Stimulated activated CD8-positive, alpha-beta memory T cell treated with anti-CD3 and anti-CD28 coated beads, Interleukin-12 subunit alpha, Interleukin-12 subunit beta, amount 100 ng/mL, for 4 hours (primary cell): Measurements from ENCODE around the gene PLXNA3.

Experiments used
- DNase-seq: peaks from one replicate; pipeline ENCODE4 v3.0.0-alpha.2; 2020; ENCODE audit warnings: low read depth

Gene PLXNA3

DNA sequence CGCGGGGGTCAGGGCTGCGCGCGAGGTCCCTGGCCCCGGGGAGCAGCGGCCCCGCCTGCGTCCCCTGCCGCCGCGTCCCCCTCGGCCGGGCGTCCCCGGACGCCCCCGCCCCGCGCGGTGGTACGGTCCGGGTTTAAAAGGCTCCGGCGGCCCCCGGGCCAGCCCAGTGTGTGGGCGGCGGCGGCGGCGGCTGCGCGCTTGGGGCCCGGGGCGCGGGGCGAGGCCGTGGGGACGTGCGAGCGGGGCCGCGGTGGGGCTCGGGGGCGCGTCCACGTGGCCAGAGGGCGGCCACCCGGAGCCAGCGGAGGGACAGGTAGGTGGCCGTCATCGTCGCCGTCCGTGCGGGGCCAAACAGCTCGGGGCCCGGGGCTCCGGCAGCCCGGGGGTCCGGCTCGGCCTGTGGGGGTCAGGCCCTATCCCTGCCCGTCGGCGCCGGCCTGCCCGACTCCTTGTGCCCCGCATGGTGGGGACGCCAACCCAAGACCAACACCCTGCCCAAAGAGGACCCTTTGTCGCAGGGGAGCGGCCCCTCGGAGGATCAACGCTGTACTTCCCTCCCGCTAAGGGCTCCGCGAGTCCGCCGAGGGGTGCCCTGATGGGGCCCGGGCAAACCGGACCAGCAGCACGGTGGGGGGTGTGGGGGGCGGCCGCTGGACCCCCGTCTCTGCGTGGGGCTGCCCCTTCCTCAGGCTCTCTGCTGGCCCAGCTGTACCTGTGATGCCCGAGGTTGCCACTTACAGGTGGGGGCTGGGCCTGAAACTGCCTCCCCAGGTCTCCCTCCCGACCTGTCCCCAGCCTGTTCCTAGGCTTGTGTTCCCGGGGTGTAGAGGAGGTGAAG, at the start of gene PLXNA3:
Gene PLXNA3, plus strand, starts transcription at position 166 of the 838 bp plus-strand sequence. CDS start 1,903 bp downstream, outside the sequence.
- peak; percentile 48 for DNase-seq

DNA sequence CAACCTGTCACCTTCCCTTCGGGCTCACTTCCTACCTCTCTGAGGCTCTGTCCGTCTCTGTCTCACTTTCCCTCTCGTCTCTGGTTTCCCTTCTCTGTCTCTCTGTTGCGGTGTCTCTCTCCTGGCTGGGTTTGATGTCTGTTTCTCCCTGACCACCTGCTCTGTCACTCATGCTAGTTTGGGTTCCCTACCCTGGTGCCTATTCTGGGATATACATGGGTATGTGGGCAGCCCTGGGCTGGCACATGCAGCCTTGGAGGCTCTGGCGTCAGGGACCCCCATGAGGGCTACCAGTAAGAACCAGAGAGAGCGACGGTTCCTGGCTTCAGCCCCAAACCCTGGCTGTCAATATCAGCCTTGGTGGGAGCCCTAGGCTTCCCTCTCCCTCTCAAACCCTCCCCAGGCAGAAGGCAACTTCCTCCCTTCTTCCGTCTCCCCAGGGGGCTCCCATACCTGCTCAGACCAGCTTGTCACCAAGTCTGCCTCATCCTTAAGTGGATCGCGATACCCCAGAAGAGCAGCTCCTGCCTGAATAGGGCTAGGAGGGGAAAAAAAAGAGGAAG, 49.3 kb upstream of the PLXNA3 start:
- DNase-seq, result no peak

DNA sequence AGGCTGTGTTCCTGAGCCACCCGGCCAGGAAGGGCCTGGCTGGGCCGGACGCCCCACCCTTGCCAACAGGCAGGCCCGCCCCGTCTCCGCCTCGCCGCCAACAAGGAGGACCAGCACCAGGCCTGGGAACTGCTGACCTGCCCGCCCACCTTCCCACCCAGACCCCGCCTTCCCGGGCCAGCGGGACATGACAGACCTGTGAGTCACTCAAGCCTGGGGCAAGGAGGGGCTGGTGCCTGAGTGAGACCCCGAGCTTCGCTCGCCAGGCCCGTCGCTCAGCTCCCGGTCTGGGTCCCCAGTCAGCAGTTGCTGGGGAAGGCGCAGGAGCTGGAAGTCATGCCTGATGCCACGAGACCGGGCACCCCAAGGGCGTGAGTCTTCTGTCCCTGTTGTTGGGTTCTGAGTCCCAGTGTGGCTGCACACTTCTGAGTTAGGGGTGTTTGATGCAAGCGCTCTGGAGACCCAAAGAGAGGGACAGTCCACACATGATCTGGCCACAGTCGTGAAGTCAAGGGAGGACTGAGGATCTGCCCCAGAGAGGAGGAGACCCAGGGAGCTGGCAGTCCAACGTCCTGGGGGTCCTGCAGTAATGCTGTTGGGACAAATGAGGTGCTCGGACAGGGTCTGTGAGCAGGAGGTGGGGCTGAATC, 48.7 kb upstream of the PLXNA3 start, which contains the start of gene DNASE1L1:
Gene DNASE1L1, minus strand, starts transcription at position 33 of the 650 bp plus-strand sequence. CDS start 3,686 bp downstream, outside the sequence.
- DNase-seq, result no peak

DNA sequence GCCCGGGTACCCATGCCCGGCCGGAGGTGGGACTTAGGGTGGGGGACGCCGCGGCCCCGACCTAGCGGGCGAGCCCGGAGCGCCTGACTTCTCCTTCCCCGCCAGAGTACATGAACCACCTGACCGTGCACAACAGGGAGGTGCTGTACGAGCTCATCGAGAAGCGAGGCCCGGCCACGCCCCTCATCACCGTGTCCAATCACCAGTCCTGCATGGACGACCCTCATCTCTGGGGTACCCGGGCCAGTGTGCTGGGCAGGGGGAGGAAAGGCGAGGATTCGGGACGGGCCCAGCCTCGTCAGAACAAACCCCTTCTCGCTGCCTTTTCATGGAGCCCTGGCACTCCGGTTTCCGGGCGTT, 46.1 kb upstream of the PLXNA3 start:
- no peak for DNase-seq

GRCh38 chrX:154412468-154412867, 45.6 kb upstream of the PLXNA3 start:
- DNase-seq, result no peak

GRCh38 chrX:154413142-154413541, 44.9 kb upstream of the PLXNA3 start:
- no peak for DNase-seq

DNA sequence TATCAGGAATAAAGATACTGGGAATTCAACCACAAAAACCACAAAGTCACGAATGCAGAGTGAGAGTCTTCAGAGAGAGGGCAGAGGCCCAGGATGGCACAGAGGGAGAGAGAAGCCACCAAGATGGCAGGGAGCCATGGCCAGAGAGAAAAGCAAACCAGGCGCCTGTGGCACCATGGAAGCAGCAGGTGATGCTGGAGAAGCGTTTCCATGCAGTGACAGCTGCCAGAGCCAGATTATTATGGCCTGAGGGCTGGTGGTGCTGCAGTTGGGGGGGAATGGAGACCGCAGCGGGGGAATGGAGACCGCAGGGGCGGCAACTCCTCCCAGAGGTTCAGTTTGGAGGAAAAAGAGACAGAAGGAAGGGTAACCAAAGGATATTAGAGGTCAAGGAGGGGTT, 40.9 kb upstream of the PLXNA3 start:
- DNase-seq, result no peak

DNA sequence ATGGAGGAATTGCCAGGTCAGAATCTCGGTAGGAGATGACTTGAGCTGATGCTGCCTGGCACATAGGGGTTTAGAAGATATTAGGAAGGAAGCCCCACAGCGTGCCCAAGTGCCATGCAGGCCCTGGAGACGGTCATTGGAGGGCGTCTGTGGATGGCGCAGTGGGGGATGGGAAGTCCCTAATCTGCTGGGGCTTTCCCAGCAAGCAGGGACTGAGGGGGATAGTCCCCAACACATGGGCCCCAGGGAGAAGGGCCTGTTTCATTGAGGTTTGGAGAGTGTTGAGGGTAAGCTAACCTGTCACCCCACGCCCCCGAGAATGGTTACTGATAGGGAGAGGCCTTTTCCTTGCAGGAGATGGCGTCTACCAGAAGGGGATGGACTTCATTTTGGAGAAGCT, 38.9 kb upstream of the PLXNA3 start:
- DNase-seq, result no peak

GRCh38 chrX:154419688-154420401, 38.2 kb upstream of the PLXNA3 start:
- DNase-seq, result no peak

DNA sequence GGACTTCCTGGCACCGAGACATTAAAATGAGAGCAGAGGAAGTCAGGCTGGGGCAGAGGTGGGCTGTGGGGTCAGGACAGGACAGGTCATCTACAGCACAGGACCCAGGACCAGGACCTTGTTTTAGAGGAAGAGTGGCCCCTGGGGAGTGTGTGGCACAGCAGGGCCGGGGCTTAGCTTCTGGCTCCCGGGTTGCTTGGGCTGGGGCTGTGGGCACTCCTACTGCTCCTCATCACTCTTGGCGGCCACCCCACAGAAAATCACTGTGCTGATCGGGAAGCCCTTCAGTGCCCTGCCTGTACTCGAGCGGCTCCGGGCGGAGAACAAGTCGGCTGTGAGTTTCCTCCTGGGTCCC, 37.7 kb upstream of the PLXNA3 start:
- DNase-seq, result no peak

- no peak for DNase-seq
Observed at GRCh38 chrX:154426916-154427770, 30.9 kb upstream of the PLXNA3 start.

DNA sequence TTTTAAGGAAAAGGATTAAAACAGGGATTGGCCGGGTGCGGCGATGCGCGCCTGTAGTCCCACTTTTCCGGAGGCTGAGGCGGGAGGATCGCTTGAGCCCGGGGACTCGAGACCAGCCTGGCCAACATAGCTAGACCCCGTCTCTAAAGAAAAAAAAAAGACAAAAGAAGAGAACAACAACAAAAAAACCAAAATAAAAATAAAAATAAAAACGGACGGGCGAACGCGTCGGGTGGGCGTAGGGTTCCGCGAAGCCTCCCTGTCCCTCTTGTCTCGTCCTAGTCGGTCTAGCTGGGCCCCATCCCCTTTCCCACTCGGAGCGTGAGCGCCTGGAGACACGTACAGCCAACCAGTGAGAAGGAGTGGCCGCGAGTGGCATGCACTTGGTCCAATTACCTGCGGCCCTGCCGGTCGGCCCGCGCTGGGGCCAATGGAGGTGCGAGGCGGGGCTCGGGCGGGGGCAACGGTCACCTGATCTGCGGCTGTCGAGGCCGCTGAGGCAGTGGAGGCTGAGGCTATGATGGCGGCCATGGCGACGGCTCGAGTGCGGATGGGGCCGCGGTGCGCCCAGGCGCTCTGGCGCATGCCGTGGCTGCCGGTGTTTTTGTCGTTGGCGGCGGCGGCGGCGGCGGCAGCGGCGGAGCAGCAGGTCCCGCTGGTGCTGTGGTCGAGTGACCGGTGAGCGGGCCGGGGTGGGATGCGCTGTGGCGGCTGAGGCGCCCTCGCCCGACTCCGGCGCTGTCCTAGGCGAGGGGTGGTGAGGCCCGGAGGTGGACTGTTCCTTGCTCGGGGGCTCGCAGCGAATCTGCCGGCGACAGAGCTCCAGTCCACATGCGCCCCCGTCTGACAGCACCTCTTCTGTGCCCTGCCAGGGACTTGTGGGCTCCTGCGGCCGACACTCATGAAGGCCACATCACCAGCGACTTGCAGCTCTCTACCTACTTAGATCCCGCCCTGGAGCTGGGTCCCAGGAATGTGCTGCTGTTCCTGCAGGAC, 29.6 kb upstream of the PLXNA3 start, which contains the start of gene ATP6AP1:
Gene ATP6AP1, plus strand, starts transcription at position 502 of the 996 bp plus-strand sequence. Its CDS starts 16 bp downstream, at position 518.
- peak; percentile 71 for DNase-seq

GRCh38 chrX:154429711-154430110, 28.4 kb upstream of the PLXNA3 start:
- DNase-seq, result no peak

GRCh38 chrX:154430479-154430878, 27.6 kb upstream of the PLXNA3 start:
- no peak for DNase-seq

DNA sequence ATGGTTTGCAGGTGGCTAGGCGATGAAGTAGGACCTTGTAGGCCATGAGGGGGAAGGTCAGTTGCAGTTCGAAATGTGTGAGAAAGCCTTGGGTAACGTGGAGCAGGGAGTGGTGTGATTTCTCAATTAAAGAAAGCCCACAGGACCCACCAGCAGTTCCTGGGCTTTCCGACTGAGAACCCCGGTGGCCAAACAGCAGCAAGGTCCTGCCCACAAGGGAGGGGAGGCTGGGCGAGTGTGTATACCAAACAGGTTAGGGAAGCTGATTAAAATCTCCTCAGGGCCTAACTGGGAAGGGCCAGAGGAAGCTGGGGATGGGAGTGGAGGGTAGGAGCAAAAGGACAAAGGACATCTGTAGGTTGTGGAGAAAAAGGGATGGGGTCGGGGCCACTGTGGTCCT, 27.2 kb upstream of the PLXNA3 start:
- DNase-seq, result no peak

- DNase-seq, result no peak
Observed at GRCh38 chrX:154431341-154431740, 26.7 kb upstream of the PLXNA3 start.

DNA sequence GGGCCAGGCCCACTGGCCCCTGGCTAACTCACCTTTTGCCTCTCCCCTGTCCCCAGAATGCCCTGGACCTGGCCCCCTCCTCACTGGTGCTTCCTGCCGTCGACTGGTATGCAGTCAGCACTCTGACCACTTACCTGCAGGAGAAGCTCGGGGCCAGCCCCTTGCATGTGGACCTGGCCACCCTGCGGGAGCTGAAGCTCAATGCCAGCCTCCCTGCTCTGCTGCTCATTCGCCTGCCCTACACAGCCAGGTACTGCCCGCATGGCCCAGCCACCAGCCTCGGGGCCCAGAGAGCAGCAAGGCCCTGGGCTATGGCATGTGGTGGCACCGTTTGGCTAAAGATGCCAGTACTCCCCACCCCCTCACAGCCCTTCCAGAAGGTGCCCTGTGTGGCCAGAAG, 25.9 kb upstream of the PLXNA3 start:
- DNase-seq, result no peak

DNA sequence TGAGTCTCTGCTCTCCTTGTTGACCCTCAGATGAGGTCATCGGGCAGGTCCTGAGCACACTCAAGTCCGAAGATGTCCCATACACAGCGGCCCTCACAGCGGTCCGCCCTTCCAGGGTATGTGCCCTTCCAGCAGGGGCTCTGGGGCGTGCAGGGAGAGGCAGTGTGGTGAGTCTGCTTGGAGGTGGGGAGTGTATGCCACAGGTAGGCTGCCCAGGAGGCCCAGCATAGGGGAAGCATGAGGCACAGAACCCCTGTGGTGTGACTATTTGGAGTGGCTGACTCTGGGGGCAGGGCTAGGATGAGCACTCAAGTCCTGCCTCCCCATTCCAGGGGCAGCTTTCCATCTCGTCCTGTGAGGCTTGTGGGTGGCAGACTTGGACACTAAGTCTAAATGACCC, 24.5 kb upstream of the PLXNA3 start:
- no peak for DNase-seq

DNA sequence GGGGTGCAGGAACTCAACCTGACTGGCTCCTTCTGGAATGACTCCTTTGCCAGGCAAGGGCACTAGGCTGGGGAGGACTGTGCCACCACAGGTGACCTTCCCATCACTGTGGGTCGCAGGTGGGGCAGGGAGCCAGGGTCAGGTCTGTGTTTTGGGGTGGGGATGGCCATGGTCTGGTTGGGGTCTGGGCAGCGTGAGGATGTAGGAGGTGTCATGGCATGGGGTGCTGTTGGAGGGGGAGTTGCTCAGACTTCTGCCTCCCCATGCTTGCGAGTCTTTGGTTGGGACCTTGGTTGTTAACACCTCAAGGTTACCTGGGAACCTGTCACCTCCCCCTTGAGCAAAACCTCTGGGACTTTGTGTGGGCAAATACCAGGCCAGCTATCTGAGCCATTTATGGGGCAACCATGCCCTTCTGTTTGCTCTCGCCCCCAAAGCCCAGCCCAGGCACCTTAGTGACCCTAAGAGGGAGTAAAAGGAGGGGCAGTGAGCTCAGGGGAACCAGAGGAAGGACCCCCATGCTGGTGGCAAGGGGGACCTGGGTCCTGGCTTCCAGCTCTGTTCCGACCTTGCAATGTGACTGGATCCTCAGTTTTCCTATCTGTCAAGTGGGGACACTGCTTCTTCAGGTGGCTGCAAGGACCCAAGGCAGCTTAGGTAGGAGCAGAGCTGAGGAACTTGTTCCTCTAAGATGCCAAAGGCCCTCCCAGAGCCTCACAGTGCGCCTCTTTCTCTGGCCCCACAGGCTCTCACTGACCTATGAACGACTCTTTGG, 23.5 kb upstream of the PLXNA3 start:
- DNase-seq, result no peak
